Type B pancreatic cell (in vitro differentiated cells): ENCODE results near the gene TMEM8B. TPM values are rescaled to one million over a fixed set of nuclear protein-coding genes. Genes with fewer than 3 reads are reported as not detected.

Source experiments
- DNase-seq: peaks from one replicate; pipeline ENCODE4 v3.0.0; 2021; ENCODE audit warnings: mixed read lengths; ENCODE audit not compliant: unreplicated experiment; ENCODE audit errors: extremely low spot score
- H3K27ac Mint-ChIP-seq: 2 replicates; pipeline ENCODE4 v1.8.0; 2021; ENCODE audit warnings: mild to moderate bottlenecking, mixed read lengths
- H3K27me3 Mint-ChIP-seq: 2 replicates; pipeline ENCODE4 v1.8.0; 2021; ENCODE audit warnings: mixed read lengths
- H3K36me3 Mint-ChIP-seq: 2 replicates; pipeline ENCODE4 v1.8.0; 2021; ENCODE audit warnings: mixed read lengths
- H3K4me1 Mint-ChIP-seq: one replicate; pipeline ENCODE4 v1.8.0; 2021; ENCODE audit warnings: mixed read lengths; ENCODE audit not compliant: unreplicated experiment
- H3K4me3 Mint-ChIP-seq: 2 replicates; pipeline ENCODE4 v1.8.0; 2021; ENCODE audit warnings: mild to moderate bottlenecking, mixed read lengths
- H3K9me3 Mint-ChIP-seq: 2 replicates; pipeline ENCODE4 v1.8.0; 2021; ENCODE audit warnings: mixed read lengths
- CTCF ChIP-seq: fragments of 200-600 bp; sonication (generic); conservative IDR thresholded peaks from 2 replicates; pipeline ENCODE4 v1.5.0; 2021; ENCODE audit warnings: antibody characterized with exemption, mild to moderate bottlenecking
- total RNA-seq: library from RNA; stranded (reverse); gene quantifications from 2 replicates; pipeline ENCODE4 v1.2.1, GENCODE V29; 2021; ENCODE audit warnings: low replicate concordance

Gene TMEM8B
- total RNA-seq, 1 donor from 2014 or later = 27.2 TPM

GRCh38 chr9:35813434-35814105, 15.5 kb upstream of the TMEM8B start:
- no peak for DNase-seq
- H3K27ac Mint-ChIP-seq = peak overlapping the region; percentile 87
- H3K4me3 Mint-ChIP-seq = peak overlapping the region; percentile 95
- no peaks in the 10 kb centered on the region for H3K36me3 Mint-ChIP-seq
- H3K27me3 Mint-ChIP-seq = no peaks in the 10 kb centered on the region
- peaks cover 31% of the 10 kb centered on the region for H3K4me1 Mint-ChIP-seq
- TF ChIP-seq CTCF = peak; percentile 48
- H3K9me3 Mint-ChIP-seq = peaks cover 3% of the 10 kb centered on the region

GRCh38 chr9:35814106-35814840, 14.8 kb upstream of the TMEM8B start:
- DNase-seq = no peak
- no peaks in the 10 kb centered on the region for H3K27me3 Mint-ChIP-seq
- peaks cover 3% of the 10 kb centered on the region for H3K9me3 Mint-ChIP-seq
- H3K4me1 Mint-ChIP-seq = peaks cover 31% of the 10 kb centered on the region
- TF ChIP-seq CTCF = peak; percentile 61
- H3K27ac Mint-ChIP-seq = peak overlapping the region; percentile 87
- H3K36me3 Mint-ChIP-seq = no peaks in the 10 kb centered on the region
- peak overlapping the region; percentile 95 for H3K4me3 Mint-ChIP-seq

- H3K9me3 Mint-ChIP-seq = peaks cover 3% of the 10 kb centered on the region
- DNase-seq = peak; percentile 95
- H3K4me3 Mint-ChIP-seq = peak within 1 kb of the TSS; percentile 95
- peaks cover 31% of the 10 kb centered on the region for H3K4me1 Mint-ChIP-seq
- H3K36me3 Mint-ChIP-seq = no peaks in the 10 kb centered on the region
- H3K27me3 Mint-ChIP-seq = no peaks in the 10 kb centered on the region
- peak within 1 kb of the TSS; percentile 98 for H3K27ac Mint-ChIP-seq
- TF ChIP-seq CTCF = no peak
These were observed 14.0 kb upstream of the TMEM8B start, which contains the start of gene HINT2 for GRCh38 chr9:35814841-35815543. TSS of gene HINT2 (minus strand) at chr9:35815042. CDS start at chr9:35814979, 63 bp downstream.

GRCh38 chr9:35816708-35817107, 12.3 kb upstream of the TMEM8B start:
- Mint-ChIP-seq H3K36me3 (no peaks in the 10 kb centered on the region), H3K27me3 (no peaks in the 10 kb centered on the region), H3K9me3 (peaks cover 3% of the 10 kb centered on the region), H3K4me1 (peaks cover 31% of the 10 kb centered on the region), H3K27ac (peak overlapping the region; percentile 31), H3K4me3 (peak overlapping the region; percentile 95)
- no peak for DNase-seq
- peak; percentile 49 for TF ChIP-seq CTCF

- H3K4me1 Mint-ChIP-seq = peaks cover 17% of the 10 kb centered on the region
- no peak for TF ChIP-seq CTCF
- peak overlapping the region; percentile 14 for H3K27ac Mint-ChIP-seq
- peak overlapping the region; percentile 11 for H3K4me3 Mint-ChIP-seq
- H3K36me3 Mint-ChIP-seq = no peaks in the 10 kb centered on the region
- H3K9me3 Mint-ChIP-seq = peaks cover 3% of the 10 kb centered on the region
- H3K27me3 Mint-ChIP-seq = no peaks in the 10 kb centered on the region
- no peak for DNase-seq
These were observed 10.7 kb upstream of the TMEM8B start for GRCh38 chr9:35818341-35818740.
